Osteocyte (in vitro differentiated cells): ENCODE data around the gene PPIL1. TPM values are rescaled to one million over a fixed set of nuclear protein-coding genes. Genes with fewer than 3 reads are reported as not detected.

Experiments
- DNase-seq: peaks from one replicate; pipeline ENCODE4 v3.0.0; 2021; ENCODE audit warnings: mixed read lengths; ENCODE audit not compliant: unreplicated experiment; ENCODE audit errors: extremely low spot score
- H3K27ac Mint-ChIP-seq: one replicate; pipeline ENCODE4 v1.8.0; 2021; ENCODE audit warnings: mild to moderate bottlenecking, mixed read lengths; ENCODE audit not compliant: unreplicated experiment
- H3K27me3 Mint-ChIP-seq: one replicate; pipeline ENCODE4 v1.8.0; 2021; ENCODE audit warnings: mixed read lengths; ENCODE audit not compliant: unreplicated experiment
- H3K36me3 Mint-ChIP-seq: one replicate; pipeline ENCODE4 v1.8.0; 2021; ENCODE audit warnings: mixed read lengths; ENCODE audit not compliant: unreplicated experiment
- H3K4me1 Mint-ChIP-seq: one replicate; pipeline ENCODE4 v1.8.0; 2021; ENCODE audit warnings: mixed read lengths; ENCODE audit not compliant: unreplicated experiment
- H3K4me3 Mint-ChIP-seq: one replicate; pipeline ENCODE4 v1.8.0; 2021; ENCODE audit warnings: mild to moderate bottlenecking, moderate library complexity, mixed read lengths; ENCODE audit not compliant: unreplicated experiment
- H3K9me3 Mint-ChIP-seq: one replicate; pipeline ENCODE4 v1.8.0; 2021; ENCODE audit warnings: mixed read lengths; ENCODE audit not compliant: unreplicated experiment
- CTCF ChIP-seq: fragments of 200-600 bp; sonication (generic); IDR thresholded peaks from 2 replicates; pipeline ENCODE4 v1.5.0; 2021; ENCODE audit warnings: antibody characterized with exemption, mild to moderate bottlenecking, moderate library complexity
- total RNA-seq: library from RNA; stranded (reverse); gene quantifications from 2 replicates; pipeline ENCODE4 v1.2.1, GENCODE V29; 2021

PPIL1 gene
- total RNA-seq, 1 donor from 2014 or later = 21.0 TPM

- Mint-ChIP-seq H3K36me3 (no peaks in the 10 kb centered on the region), H3K27ac (no peak overlapping the region), H3K4me3 (no peak overlapping the region), H3K27me3 (no peaks in the 10 kb centered on the region), H3K9me3 (no peaks in the 10 kb centered on the region), H3K4me1 (peaks cover 5% of the 10 kb centered on the region)
- no peak for DNase-seq
- no peak for TF ChIP-seq CTCF
These were observed 52.8 kb downstream of the PPIL1 start for GRCh38 chr6:36821581-36822335.

GRCh38 chr6:36820700-36821580 is 53.7 kb downstream of the PPIL1 start:
- H3K27ac Mint-ChIP-seq = no peak overlapping the region
- no peak for TF ChIP-seq CTCF
- no peaks in the 10 kb centered on the region for H3K27me3 Mint-ChIP-seq
- no peaks in the 10 kb centered on the region for H3K9me3 Mint-ChIP-seq
- no peak for DNase-seq
- no peaks in the 10 kb centered on the region for H3K36me3 Mint-ChIP-seq
- peaks cover 5% of the 10 kb centered on the region for H3K4me1 Mint-ChIP-seq
- no peak overlapping the region for H3K4me3 Mint-ChIP-seq

GRCh38 chr6:36818756-36819155 is 55.8 kb downstream of the PPIL1 start:
- Mint-ChIP-seq H3K4me1 (peaks cover 5% of the 10 kb centered on the region), H3K9me3 (no peaks in the 10 kb centered on the region), H3K27me3 (no peaks in the 10 kb centered on the region), H3K27ac (no peak overlapping the region), H3K36me3 (no peaks in the 10 kb centered on the region), H3K4me3 (no peak overlapping the region)
- no peak for TF ChIP-seq CTCF
- no peak for DNase-seq

- no peak overlapping the region for H3K4me3 Mint-ChIP-seq
These were observed 56.8 kb downstream of the PPIL1 start for GRCh38 chr6:36817847-36818246.

More at GRCh38 chr6:36817847-36818246, 56.8 kb downstream of the PPIL1 start:
- Mint-ChIP-seq H3K27me3 (no peaks in the 10 kb centered on the region), H3K36me3 (no peaks in the 10 kb centered on the region), H3K4me1 (peaks cover 5% of the 10 kb centered on the region), H3K9me3 (no peaks in the 10 kb centered on the region), H3K27ac (no peak overlapping the region)
- no peak for TF ChIP-seq CTCF
- DNase-seq = no peak
